AG08395 (cell line): ENCODE data around the gene OR4A47.
"Not testable (repeated sequence)": the region's sequence is repeated elsewhere in the genome, so short reads cannot be mapped to it uniquely, and the experiment has no call there.

Experiments
- DNase-seq: peaks from one replicate; pipeline ENCODE4 v3.0.0; 2012; ENCODE audit warnings: mixed read lengths, low spot score

OR4A47 gene

GRCh38 chr11:48488493-48488892 lies at the start of gene OR4A47:
Gene OR4A47 (plus strand): TSS chr11:48488793. CDS start chr11:48488793, 0 bp downstream.
- DNase-seq = not testable (repeated sequence)

- not testable (repeated sequence) for DNase-seq
Observed at GRCh38 chr11:48455909-48456308, 32.7 kb upstream of the OR4A47 start.

DNA sequence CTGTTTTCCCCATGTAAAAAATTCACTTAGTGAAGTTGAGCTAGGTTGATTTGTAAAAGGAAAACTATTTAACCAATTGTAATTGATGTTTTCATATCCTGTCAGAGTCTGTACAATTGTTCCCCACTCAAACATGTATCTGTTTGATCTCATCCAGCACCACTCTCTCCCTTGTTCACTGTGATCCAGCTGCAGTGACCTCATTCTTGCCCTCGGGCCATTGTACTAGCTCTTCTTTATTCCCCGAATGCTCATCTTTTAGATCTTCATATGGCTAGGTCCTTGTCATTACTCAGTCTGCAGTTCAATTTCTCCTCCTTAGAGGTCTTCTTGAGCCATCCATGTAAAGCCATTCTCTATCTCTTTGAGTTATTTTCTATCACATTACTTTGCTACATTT lies 14.6 kb upstream of the OR4A47 start:
- not testable (repeated sequence) for DNase-seq

DNA sequence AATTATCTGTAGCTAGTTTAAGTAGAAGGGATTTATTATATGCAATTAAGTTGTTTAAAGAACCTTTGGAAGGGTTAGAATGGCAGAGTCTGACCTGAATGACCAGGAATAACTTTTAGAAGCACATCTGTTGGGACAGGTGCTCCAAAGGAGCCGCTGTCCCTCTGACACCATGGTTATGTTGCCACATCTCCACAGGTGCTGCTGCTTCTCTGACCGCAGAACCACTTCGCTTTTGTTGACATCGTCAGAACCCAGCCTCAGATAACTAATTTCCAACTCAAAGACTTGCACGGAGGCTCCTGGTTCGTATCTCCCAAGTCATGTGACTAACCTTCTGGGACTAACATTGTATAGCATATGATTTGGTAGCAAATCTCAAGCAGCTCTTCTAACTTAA lies 13.9 kb upstream of the OR4A47 start:
- not testable (repeated sequence) for DNase-seq

GRCh38 chr11:48506169-48506568 lies 17.6 kb downstream of the OR4A47 start:
- not testable (repeated sequence) for DNase-seq

- DNase-seq = no peak
Observed at GRCh38 chr11:48538991-48539390, 50.4 kb downstream of the OR4A47 start.
